ENCODE results near the gene EPM2A.

- TF ChIP-seq CTCF (IDR thresholded peaks at IDR 0.05): no peak
- TF ChIP-seq, protein P1, sequence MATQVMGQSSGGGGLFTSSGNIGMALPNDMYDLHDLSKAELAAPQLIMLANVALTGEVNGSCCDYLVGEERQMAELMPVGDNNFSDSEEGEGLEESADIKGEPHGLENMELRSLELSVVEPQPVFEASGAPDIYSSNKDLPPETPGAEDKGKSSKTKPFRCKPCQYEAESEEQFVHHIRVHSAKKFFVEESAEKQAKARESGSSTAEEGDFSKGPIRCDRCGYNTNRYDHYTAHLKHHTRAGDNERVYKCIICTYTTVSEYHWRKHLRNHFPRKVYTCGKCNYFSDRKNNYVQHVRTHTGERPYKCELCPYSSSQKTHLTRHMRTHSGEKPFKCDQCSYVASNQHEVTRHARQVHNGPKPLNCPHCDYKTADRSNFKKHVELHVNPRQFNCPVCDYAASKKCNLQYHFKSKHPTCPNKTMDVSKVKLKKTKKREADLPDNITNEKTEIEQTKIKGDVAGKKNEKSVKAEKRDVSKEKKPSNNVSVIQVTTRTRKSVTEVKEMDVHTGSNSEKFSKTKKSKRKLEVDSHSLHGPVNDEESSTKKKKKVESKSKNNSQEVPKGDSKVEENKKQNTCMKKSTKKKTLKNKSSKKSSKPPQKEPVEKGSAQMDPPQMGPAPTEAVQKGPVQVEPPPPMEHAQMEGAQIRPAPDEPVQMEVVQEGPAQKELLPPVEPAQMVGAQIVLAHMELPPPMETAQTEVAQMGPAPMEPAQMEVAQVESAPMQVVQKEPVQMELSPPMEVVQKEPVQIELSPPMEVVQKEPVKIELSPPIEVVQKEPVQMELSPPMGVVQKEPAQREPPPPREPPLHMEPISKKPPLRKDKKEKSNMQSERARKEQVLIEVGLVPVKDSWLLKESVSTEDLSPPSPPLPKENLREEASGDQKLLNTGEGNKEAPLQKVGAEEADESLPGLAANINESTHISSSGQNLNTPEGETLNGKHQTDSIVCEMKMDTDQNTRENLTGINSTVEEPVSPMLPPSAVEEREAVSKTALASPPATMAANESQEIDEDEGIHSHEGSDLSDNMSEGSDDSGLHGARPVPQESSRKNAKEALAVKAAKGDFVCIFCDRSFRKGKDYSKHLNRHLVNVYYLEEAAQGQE (IDR thresholded peaks at IDR 0.05; ENCODE audit: insufficient read depth in 1 of 2, low read depth in 2 of 2, low read length in 1 of 2): no peak
- TF ChIP-seq POLR2AphosphoS5 (IDR thresholded peaks at IDR 0.05; ENCODE audit: low read depth, low read length): no peak
- TF ChIP-seq TCF7L2 (IDR thresholded peaks at IDR 0.05; ENCODE audit: low read depth, low read length): no peak
Observed at GRCh38 chr6:145755682-145756081, 20.4 kb upstream of the EPM2A start.
